Measurements from ENCODE around the gene TAOK1. TPM values are rescaled to one million over a fixed set of nuclear protein-coding genes. Genes with fewer than 3 reads are reported as not detected.

TAOK1 gene
- total and polyA plus RNA-seq, 2 of the 13 experiments (the other 11 are each of a cell fraction or from before 2014, with no cell fraction given) = 14.1 to 23.0 TPM

DNA sequence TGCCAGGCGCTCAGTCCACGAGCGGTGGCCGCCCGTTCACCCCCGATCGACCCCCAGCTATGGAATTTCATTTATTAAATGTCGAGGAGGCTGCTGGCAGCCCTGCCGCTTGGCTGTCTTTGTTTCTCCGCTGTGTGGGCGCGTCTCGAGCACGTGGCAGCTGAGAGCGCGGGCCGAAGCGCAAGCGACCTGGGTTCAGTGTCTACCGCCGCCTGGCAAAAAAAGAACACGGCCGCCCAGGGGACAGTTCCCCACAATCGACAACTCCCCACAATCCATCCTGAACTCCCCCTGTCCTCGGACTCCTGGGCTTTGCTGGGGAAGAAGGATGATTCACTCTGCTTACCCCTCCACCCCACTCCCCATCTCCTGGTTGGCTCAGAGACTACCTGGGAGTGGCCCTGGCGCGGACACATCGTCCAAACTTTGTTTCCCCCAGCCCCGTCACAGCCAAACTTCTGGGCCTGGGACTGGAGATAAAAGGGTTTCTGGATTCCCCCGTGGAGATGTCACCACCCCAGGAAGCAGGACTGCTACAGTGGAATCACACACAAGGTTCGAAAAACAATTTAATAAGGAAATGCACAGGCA is 201.1 kb downstream of the TAOK1 start (continued):
- TF ChIP-seq, protein P1, sequence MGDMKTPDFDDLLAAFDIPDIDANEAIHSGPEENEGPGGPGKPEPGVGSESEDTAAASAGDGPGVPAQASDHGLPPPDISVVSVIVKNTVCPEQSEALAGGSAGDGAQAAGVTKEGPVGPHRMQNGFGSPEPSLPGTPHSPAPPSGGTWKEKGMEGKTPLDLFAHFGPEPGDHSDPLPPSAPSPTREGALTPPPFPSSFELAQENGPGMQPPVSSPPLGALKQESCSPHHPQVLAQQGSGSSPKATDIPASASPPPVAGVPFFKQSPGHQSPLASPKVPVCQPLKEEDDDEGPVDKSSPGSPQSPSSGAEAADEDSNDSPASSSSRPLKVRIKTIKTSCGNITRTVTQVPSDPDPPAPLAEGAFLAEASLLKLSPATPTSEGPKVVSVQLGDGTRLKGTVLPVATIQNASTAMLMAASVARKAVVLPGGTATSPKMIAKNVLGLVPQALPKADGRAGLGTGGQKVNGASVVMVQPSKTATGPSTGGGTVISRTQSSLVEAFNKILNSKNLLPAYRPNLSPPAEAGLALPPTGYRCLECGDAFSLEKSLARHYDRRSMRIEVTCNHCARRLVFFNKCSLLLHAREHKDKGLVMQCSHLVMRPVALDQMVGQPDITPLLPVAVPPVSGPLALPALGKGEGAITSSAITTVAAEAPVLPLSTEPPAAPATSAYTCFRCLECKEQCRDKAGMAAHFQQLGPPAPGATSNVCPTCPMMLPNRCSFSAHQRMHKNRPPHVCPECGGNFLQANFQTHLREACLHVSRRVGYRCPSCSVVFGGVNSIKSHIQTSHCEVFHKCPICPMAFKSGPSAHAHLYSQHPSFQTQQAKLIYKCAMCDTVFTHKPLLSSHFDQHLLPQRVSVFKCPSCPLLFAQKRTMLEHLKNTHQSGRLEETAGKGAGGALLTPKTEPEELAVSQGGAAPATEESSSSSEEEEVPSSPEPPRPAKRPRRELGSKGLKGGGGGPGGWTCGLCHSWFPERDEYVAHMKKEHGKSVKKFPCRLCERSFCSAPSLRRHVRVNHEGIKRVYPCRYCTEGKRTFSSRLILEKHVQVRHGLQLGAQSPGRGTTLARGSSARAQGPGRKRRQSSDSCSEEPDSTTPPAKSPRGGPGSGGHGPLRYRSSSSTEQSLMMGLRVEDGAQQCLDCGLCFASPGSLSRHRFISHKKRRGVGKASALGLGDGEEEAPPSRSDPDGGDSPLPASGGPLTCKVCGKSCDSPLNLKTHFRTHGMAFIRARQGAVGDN (CRISPR knock-in tag; IDR thresholded peaks at IDR 0.05) = peak; percentile 85
- TF ChIP-seq E2F1 (CRISPR knock-in tag; IDR thresholded peaks at IDR 0.05) (peak; percentile 16; the same call in 1 of the 2 replicates), HCFC1 (IDR thresholded peaks at IDR 0.05; ENCODE audit: low read depth, low read length) (no peak), ZBTB10 (CRISPR knock-in tag; IDR thresholded peaks at IDR 0.05; ENCODE audit: borderline replicate concordance) (0 out of 2 replicates have a peak, but pooled peaks have one; percentile 50), SAP130 (CRISPR knock-in tag; IDR thresholded peaks at IDR 0.05; ENCODE audit: low read depth) (peak; percentile 54; the same call in 1 of the 2 replicates), HNF4A (CRISPR knock-in tag; IDR thresholded peaks at IDR 0.05) (no peak; the same call in 1 of the 2 replicates), TP53 (CRISPR knock-in tag; conservative IDR thresholded peaks at IDR 0.05) (no peak), MYC (CRISPR knock-in tag; IDR thresholded peaks at IDR 0.05; ENCODE audit: borderline replicate concordance) (peak; percentile 85), ATAD3A (CRISPR knock-in tag; IDR thresholded peaks at IDR 0.05) (no peak), KAT2B (IDR thresholded peaks at IDR 0.05; ENCODE audit: borderline replicate concordance, low read depth, low read length) (no peak), POLR2AphosphoS2 (IDR thresholded peaks at IDR 0.05; ENCODE audit: low read depth, low read length) (no peak), ZNF235 (CRISPR knock-in tag; IDR thresholded peaks at IDR 0.05; ENCODE audit: borderline replicate concordance) (no peak), ZBTB20 (CRISPR knock-in tag; IDR thresholded peaks at IDR 0.05; ENCODE audit: borderline replicate concordance, low read depth) (no peak), NONO (IDR thresholded peaks at IDR 0.05) (no peak), NONO (CRISPR knock-in tag; conservative IDR thresholded peaks at IDR 0.05) (no peak; the same call in 1 of the 2 replicates), ZFP90 (CRISPR knock-in tag; IDR thresholded peaks at IDR 0.05; ENCODE audit: borderline replicate concordance) (no peak), MIER3 (CRISPR knock-in tag; IDR thresholded peaks at IDR 0.05; ENCODE audit: borderline replicate concordance) (no peak), ZNF446 (CRISPR knock-in tag; IDR thresholded peaks at IDR 0.05) (peak; percentile 35; the same call in 1 of the 2 replicates)
- TF ChIP-seq, protein P2, sequence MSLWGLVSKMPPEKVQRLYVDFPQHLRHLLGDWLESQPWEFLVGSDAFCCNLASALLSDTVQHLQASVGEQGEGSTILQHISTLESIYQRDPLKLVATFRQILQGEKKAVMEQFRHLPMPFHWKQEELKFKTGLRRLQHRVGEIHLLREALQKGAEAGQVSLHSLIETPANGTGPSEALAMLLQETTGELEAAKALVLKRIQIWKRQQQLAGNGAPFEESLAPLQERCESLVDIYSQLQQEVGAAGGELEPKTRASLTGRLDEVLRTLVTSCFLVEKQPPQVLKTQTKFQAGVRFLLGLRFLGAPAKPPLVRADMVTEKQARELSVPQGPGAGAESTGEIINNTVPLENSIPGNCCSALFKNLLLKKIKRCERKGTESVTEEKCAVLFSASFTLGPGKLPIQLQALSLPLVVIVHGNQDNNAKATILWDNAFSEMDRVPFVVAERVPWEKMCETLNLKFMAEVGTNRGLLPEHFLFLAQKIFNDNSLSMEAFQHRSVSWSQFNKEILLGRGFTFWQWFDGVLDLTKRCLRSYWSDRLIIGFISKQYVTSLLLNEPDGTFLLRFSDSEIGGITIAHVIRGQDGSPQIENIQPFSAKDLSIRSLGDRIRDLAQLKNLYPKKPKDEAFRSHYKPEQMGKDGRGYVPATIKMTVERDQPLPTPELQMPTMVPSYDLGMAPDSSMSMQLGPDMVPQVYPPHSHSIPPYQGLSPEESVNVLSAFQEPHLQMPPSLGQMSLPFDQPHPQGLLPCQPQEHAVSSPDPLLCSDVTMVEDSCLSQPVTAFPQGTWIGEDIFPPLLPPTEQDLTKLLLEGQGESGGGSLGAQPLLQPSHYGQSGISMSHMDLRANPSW (CRISPR knock-in tag; IDR thresholded peaks at IDR 0.05; ENCODE audit: borderline replicate concordance) = 0 out of 2 replicates have a peak, but pooled peaks have one; percentile 16

All from HepG2 (cell line).